Mesendoderm (in vitro differentiated cells): Measurements from ENCODE around the gene ZDHHC18.
"Not testable (repeated sequence)": the region's sequence is repeated elsewhere in the genome, so short reads cannot be mapped to it uniquely, and the experiment has no call there.

ENCODE experiments used
- DNase-seq: peaks from one replicate; pipeline ENCODE4 v3.0.0; 2013
- H2AK5ac ChIP-seq: 2 replicates; pipeline ENCODE4 v1.6.1; 2013; ENCODE audit warnings: low read length, inconsistent platforms
- H2BK120ac ChIP-seq: 2 replicates; pipeline ENCODE4 v1.6.1; 2013; ENCODE audit warnings: low read depth, mild to moderate bottlenecking, low read length, moderate library complexity, mixed read lengths
- H2BK15ac ChIP-seq: replicated peaks from 2 replicates; pipeline ENCODE4 v1.6.1; 2013; ENCODE audit warnings: low read depth, mild to moderate bottlenecking, moderate library complexity
- H2BK5ac ChIP-seq: 2 replicates; pipeline ENCODE4 v1.6.1; 2013; ENCODE audit warnings: low read length, inconsistent platforms
- H3K18ac ChIP-seq: 2 replicates; pipeline ENCODE4 v1.6.1; 2013; ENCODE audit warnings: mild to moderate bottlenecking, low read length, mixed read lengths
- H3K23ac ChIP-seq: one replicate; pipeline ENCODE4 v1.6.1; 2013; ENCODE audit warnings: low read length
- H3K27ac ChIP-seq: 2 replicates; pipeline ENCODE4 v1.5.1; 2013; ENCODE audit warnings: low read depth, mild to moderate bottlenecking, inconsistent platforms, low read length, moderate library complexity
- H3K27me3 ChIP-seq: 2 replicates; pipeline ENCODE4 v1.6.1; 2013; ENCODE audit warnings: low read length, control low read depth, mild to moderate bottlenecking, inconsistent platforms; ENCODE audit not compliant: insufficient read depth, poor library complexity
- H3K36me3 ChIP-seq: 2 replicates; pipeline ENCODE4 v1.6.1; 2013; ENCODE audit warnings: low read length, inconsistent platforms; ENCODE audit not compliant: control insufficient read depth, insufficient read depth
- H3K4ac ChIP-seq: one replicate; pipeline ENCODE4 v1.6.1; 2013; ENCODE audit warnings: low read depth, mild to moderate bottlenecking, low read length, moderate library complexity
- H3K4me1 ChIP-seq: 2 replicates; pipeline ENCODE4 v1.6.1; 2013; ENCODE audit warnings: low read depth, low read length, inconsistent platforms; ENCODE audit not compliant: control insufficient read depth
- H3K4me2 ChIP-seq: 2 replicates; pipeline ENCODE4 v1.6.1; 2013; ENCODE audit warnings: low read length
- H3K4me3 ChIP-seq: 2 replicates; pipeline ENCODE4 v1.5.1; 2013; ENCODE audit warnings: mild to moderate bottlenecking, low read length
- H3K56ac ChIP-seq: one replicate; pipeline ENCODE4 v1.6.1; 2013; ENCODE audit warnings: low read length
- H3K79me1 ChIP-seq: 2 replicates; pipeline ENCODE4 v1.6.1; 2013; ENCODE audit warnings: low read length, inconsistent platforms
- H3K79me2 ChIP-seq: 2 replicates; pipeline ENCODE4 v1.6.1; 2013; ENCODE audit warnings: mild to moderate bottlenecking, low read length; ENCODE audit not compliant: control insufficient read depth, insufficient read depth
- H3K9ac ChIP-seq: 2 replicates; pipeline ENCODE4 v1.6.1; 2013; ENCODE audit warnings: low read length, inconsistent platforms
- H4K5ac ChIP-seq: one replicate; pipeline ENCODE4 v1.6.1; 2013; ENCODE audit warnings: low read length
- H4K8ac ChIP-seq: one replicate; pipeline ENCODE4 v1.6.1; 2013; ENCODE audit warnings: low read depth, mild to moderate bottlenecking, control low read depth, low read length, moderate library complexity
- WGBS: extraction: QIAGEN DNeasy Blood & Tissue Kit; methylation state at CpG from one replicate; pipeline ENCODE4 v1.1.7; 2013; ENCODE audit warnings: low lambda C conversion rate, missing lambda C conversion rate; ENCODE audit not compliant: insufficient coverage; ENCODE audit errors: extremely low coverage; 5-methylcytosine and 5-hydroxymethylcytosine counted together

Gene ZDHHC18

GRCh38 chr1:26839779-26840178 is 13.3 kb downstream of the ZDHHC18 start:
- Histone ChIP-seq H4K8ac (no peak overlapping the region), H3K23ac (no peak overlapping the region), H3K36me3 (no peaks in the 10 kb centered on the region), H3K4me2 (no peak overlapping the region), H4K5ac (no peak overlapping the region), H2BK5ac (no peak overlapping the region), H3K56ac (no peak overlapping the region), H3K27ac (no peak overlapping the region), H3K4me1 (no peaks in the 10 kb centered on the region), H2BK120ac (no peak overlapping the region), H3K4me3 (no peak overlapping the region), H2AK5ac (no peak overlapping the region), H3K79me1 (no peaks in the 10 kb centered on the region), H3K79me2 (no peaks in the 10 kb centered on the region), H3K27me3 (no peaks in the 10 kb centered on the region), H3K18ac (no peak overlapping the region), H3K4ac (no peak overlapping the region), H2BK15ac (no peak overlapping the region), H3K9ac (no peak overlapping the region)
- no CpG with 5 or more reads among the region's 6 CpGs for WGBS
- DNase-seq = no peak

GRCh38 chr1:26844424-26845196 is 18.1 kb downstream of the ZDHHC18 start:
- H3K56ac ChIP-seq = no peak overlapping the region
- no peaks in the 10 kb centered on the region for H3K79me2 ChIP-seq
- no peak overlapping the region for H3K4me3 ChIP-seq
- H3K18ac ChIP-seq = no peak overlapping the region
- peaks cover 6% of the 10 kb centered on the region for H3K36me3 ChIP-seq
- no peak overlapping the region for H3K4me2 ChIP-seq
- no peak overlapping the region for H3K9ac ChIP-seq
- no peak overlapping the region for H4K5ac ChIP-seq
- H2BK120ac ChIP-seq = no peak overlapping the region
- WGBS = no CpG with 5 or more reads among the region's 13 CpGs
- no peak overlapping the region for H2AK5ac ChIP-seq
- no peaks in the 10 kb centered on the region for H3K79me1 ChIP-seq
- H4K8ac ChIP-seq = no peak overlapping the region
- H2BK5ac ChIP-seq = no peak overlapping the region
- H3K4ac ChIP-seq = no peak overlapping the region
- DNase-seq = no peak
- H3K27ac ChIP-seq = no peak overlapping the region
- H3K23ac ChIP-seq = no peak overlapping the region
- H3K27me3 ChIP-seq = no peaks in the 10 kb centered on the region
- no peaks in the 10 kb centered on the region for H3K4me1 ChIP-seq
- H2BK15ac ChIP-seq = no peak overlapping the region

GRCh38 chr1:26847826-26848225 is 21.3 kb downstream of the ZDHHC18 start:
- not testable (repeated sequence) for H3K56ac ChIP-seq, H4K8ac ChIP-seq, H3K27ac ChIP-seq, DNase-seq, H2BK5ac ChIP-seq, H3K23ac ChIP-seq, H3K4ac ChIP-seq, H4K5ac ChIP-seq, H2AK5ac ChIP-seq, H3K27me3 ChIP-seq, H2BK120ac ChIP-seq, H3K79me2 ChIP-seq, H3K4me3 ChIP-seq, H3K9ac ChIP-seq, H3K4me2 ChIP-seq, H3K4me1 ChIP-seq, H3K79me1 ChIP-seq, H3K18ac ChIP-seq, H2BK15ac ChIP-seq
- peaks cover 18% of the 10 kb centered on the region for H3K36me3 ChIP-seq
- no CpG with 5 or more reads among the region's 6 CpGs for WGBS

- no peak overlapping the region for H3K9ac ChIP-seq
- no peak overlapping the region for H2AK5ac ChIP-seq
- peaks cover 18% of the 10 kb centered on the region for H3K36me3 ChIP-seq
- no peak overlapping the region for H3K56ac ChIP-seq
- H3K4ac ChIP-seq = no peak overlapping the region
- no peak for DNase-seq
- no peaks in the 10 kb centered on the region for H3K27me3 ChIP-seq
- no peaks in the 10 kb centered on the region for H3K79me2 ChIP-seq
- WGBS = no CpG with 5 or more reads among the region's 10 CpGs
- no peak overlapping the region for H4K5ac ChIP-seq
- H3K4me2 ChIP-seq = no peak overlapping the region
- H3K4me1 ChIP-seq = no peaks in the 10 kb centered on the region
- H3K79me1 ChIP-seq = no peaks in the 10 kb centered on the region
- no peak overlapping the region for H2BK5ac ChIP-seq
- H3K23ac ChIP-seq = no peak overlapping the region
- no peak overlapping the region for H3K18ac ChIP-seq
- no peak overlapping the region for H2BK15ac ChIP-seq
- H3K27ac ChIP-seq = no peak overlapping the region
- H4K8ac ChIP-seq = no peak overlapping the region
- no peak overlapping the region for H2BK120ac ChIP-seq
- no peak overlapping the region for H3K4me3 ChIP-seq
These were observed 22.0 kb downstream of the ZDHHC18 start for GRCh38 chr1:26848499-26848898.

GRCh38 chr1:26848941-26849774 is 22.7 kb downstream of the ZDHHC18 start:
- Histone ChIP-seq H3K4ac (no peak overlapping the region), H2BK5ac (no peak overlapping the region), H3K56ac (no peak overlapping the region), H2AK5ac (no peak overlapping the region), H3K27me3 (no peaks in the 10 kb centered on the region), H3K27ac (no peak overlapping the region), H4K5ac (no peak overlapping the region), H3K79me2 (no peaks in the 10 kb centered on the region), H3K23ac (no peak overlapping the region), H3K18ac (no peak overlapping the region), H4K8ac (no peak overlapping the region), H2BK15ac (no peak overlapping the region), H2BK120ac (no peak overlapping the region), H3K4me3 (no peak overlapping the region), H3K9ac (no peak overlapping the region), H3K36me3 (peaks cover 18% of the 10 kb centered on the region), H3K4me1 (no peaks in the 10 kb centered on the region), H3K79me1 (no peaks in the 10 kb centered on the region), H3K4me2 (no peak overlapping the region)
- no CpG with 5 or more reads among the region's 10 CpGs for WGBS
- DNase-seq = no peak
